ENCODE data around the gene NPAS3. TPM values are rescaled to one million over a fixed set of nuclear protein-coding genes. Genes with fewer than 3 reads are reported as not detected.

Gene NPAS3
- total RNA-seq, 2 experiments from 2014 or later: not detected

GRCh38 chr14:33596211-33597080, 657.8 kb downstream of the NPAS3 start:
- CTCF ChIA-PET (ENCODE audit: unreplicated experiment): no interaction called here
- Histone ChIP-seq H3K9me3 (ENCODE audit: low read length) (no peaks in the 10 kb centered on the region), H3K36me3 (ENCODE audit: insufficient read depth, low read length) (no peaks in the 10 kb centered on the region), H3K27ac (ENCODE audit: low read depth, low read length, poor library complexity, severe bottlenecking) (no peak overlapping the region), H4K20me1 (ENCODE audit: insufficient read depth, low read length) (no peaks in the 10 kb centered on the region), H3K79me2 (ENCODE audit: insufficient read depth, low read depth, low read length) (no peaks in the 10 kb centered on the region), H3K4me3 (ENCODE audit: low read depth, low read length, poor library complexity, severe bottlenecking) (no peak overlapping the region), H3K4me2 (ENCODE audit: low read length) (no peak overlapping the region), H2AFZ (ENCODE audit: low read length) (no peak overlapping the region), H3K4me1 (ENCODE audit: insufficient read depth, low read length, poor library complexity, severe bottlenecking) (no peaks in the 10 kb centered on the region), H3K9me2 (ENCODE audit: insufficient read depth, low read length) (no peaks in the 10 kb centered on the region)
- TF ChIP-seq, protein P1, sequence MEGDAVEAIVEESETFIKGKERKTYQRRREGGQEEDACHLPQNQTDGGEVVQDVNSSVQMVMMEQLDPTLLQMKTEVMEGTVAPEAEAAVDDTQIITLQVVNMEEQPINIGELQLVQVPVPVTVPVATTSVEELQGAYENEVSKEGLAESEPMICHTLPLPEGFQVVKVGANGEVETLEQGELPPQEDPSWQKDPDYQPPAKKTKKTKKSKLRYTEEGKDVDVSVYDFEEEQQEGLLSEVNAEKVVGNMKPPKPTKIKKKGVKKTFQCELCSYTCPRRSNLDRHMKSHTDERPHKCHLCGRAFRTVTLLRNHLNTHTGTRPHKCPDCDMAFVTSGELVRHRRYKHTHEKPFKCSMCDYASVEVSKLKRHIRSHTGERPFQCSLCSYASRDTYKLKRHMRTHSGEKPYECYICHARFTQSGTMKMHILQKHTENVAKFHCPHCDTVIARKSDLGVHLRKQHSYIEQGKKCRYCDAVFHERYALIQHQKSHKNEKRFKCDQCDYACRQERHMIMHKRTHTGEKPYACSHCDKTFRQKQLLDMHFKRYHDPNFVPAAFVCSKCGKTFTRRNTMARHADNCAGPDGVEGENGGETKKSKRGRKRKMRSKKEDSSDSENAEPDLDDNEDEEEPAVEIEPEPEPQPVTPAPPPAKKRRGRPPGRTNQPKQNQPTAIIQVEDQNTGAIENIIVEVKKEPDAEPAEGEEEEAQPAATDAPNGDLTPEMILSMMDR (conservative IDR thresholded peaks at IDR 0.05; ENCODE audit: low read length): no peak
- TF ChIP-seq EZH2phosphoT487 (IDR thresholded peaks at IDR 0.05; ENCODE audit: borderline replicate concordance, low read depth, low read length): no peak
- DNase-seq (ENCODE audit: low spot score): no peak
- intact Hi-C loops (cut with micrococcal nuclease; ENCODE audit: unreplicated experiment): no loop called here
- POLR2A ChIA-PET: no interaction called here
- no TSS peak for BruUV-seq (replicated peaks)

DNA sequence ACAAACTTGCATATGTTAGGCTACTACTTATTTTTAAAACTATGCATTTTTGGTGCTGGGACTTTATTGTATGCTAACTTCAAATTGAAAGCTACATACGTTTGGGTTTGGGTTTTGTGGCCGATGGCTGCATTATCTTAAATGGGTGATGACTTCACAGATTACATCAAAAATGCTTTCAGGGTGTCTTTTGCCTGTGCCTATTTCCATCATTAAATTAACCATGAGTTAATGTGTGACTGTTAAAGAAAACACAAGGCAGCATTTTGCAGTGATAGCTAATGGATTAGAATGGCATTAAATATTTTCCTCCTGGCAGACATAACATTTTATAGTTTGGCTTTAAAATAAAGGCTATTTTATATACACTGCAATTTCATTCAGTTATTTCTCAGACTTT, 659.9 kb downstream of the NPAS3 start:
- no peak for DNase-seq (ENCODE audit: low spot score)
- no peak overlapping the region for H3K4me3 ChIP-seq (ENCODE audit: low read depth, low read length, poor library complexity, severe bottlenecking)
- no peaks in the 10 kb centered on the region for H4K20me1 ChIP-seq (ENCODE audit: insufficient read depth, low read length)
- intact Hi-C loops (cut with micrococcal nuclease; ENCODE audit: unreplicated experiment): no loop called here
- H3K36me3 ChIP-seq (ENCODE audit: insufficient read depth, low read length): no peaks in the 10 kb centered on the region
- BruUV-seq (replicated peaks): no TSS peak
- CTCF ChIA-PET (ENCODE audit: unreplicated experiment): no interaction called here
- no peak overlapping the region for H3K27ac ChIP-seq (ENCODE audit: low read depth, low read length, poor library complexity, severe bottlenecking)
- TF ChIP-seq EZH2phosphoT487 (IDR thresholded peaks at IDR 0.05; ENCODE audit: borderline replicate concordance, low read depth, low read length): no peak
- TF ChIP-seq, protein P1 (conservative IDR thresholded peaks at IDR 0.05; ENCODE audit: low read length): no peak
- H2AFZ ChIP-seq (ENCODE audit: low read length): no peak overlapping the region
- no peak overlapping the region for H3K4me2 ChIP-seq (ENCODE audit: low read length)
- H3K9me3 ChIP-seq (ENCODE audit: low read length): no peaks in the 10 kb centered on the region
- no peaks in the 10 kb centered on the region for H3K4me1 ChIP-seq (ENCODE audit: insufficient read depth, low read length, poor library complexity, severe bottlenecking)
- no peaks in the 10 kb centered on the region for H3K79me2 ChIP-seq (ENCODE audit: insufficient read depth, low read depth, low read length)
- no peaks in the 10 kb centered on the region for H3K9me2 ChIP-seq (ENCODE audit: insufficient read depth, low read length)
- POLR2A ChIA-PET: no interaction called here

DNA sequence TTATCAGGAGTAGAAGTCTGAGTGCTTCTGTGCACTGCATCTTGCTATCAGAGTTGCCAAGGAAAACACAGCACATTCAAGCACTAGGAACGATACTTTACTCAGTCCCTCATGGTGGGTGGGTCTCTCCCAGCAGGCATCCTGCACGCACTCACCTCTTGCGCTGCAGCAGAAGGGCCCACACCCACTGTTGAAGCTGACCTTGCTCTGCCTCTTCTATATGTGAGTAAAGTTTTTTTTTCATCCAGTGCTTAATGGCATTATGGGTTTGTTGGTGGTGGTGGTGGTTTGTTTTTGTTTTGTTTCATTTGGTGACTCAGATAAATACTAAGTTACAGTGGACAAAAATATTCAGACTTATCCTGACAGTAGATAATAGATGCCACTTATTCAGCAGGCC, 663.7 kb downstream of the NPAS3 start:
- no peaks in the 10 kb centered on the region for H3K9me2 ChIP-seq (ENCODE audit: insufficient read depth, low read length)
- no peak overlapping the region for H3K4me2 ChIP-seq (ENCODE audit: low read length)
- no TSS peak for BruUV-seq (replicated peaks)
- TF ChIP-seq, protein P1 (conservative IDR thresholded peaks at IDR 0.05; ENCODE audit: low read length): no peak
- TF ChIP-seq EZH2phosphoT487 (IDR thresholded peaks at IDR 0.05; ENCODE audit: borderline replicate concordance, low read depth, low read length): no peak
- H2AFZ ChIP-seq (ENCODE audit: low read length): no peak overlapping the region
- no peak overlapping the region for H3K27ac ChIP-seq (ENCODE audit: low read depth, low read length, poor library complexity, severe bottlenecking)
- ChIA-PET CTCF (ENCODE audit: unreplicated experiment) (no interaction called here), POLR2A (no interaction called here)
- intact Hi-C loops (cut with micrococcal nuclease; ENCODE audit: unreplicated experiment): no loop called here
- no peaks in the 10 kb centered on the region for H3K4me1 ChIP-seq (ENCODE audit: insufficient read depth, low read length, poor library complexity, severe bottlenecking)
- H3K36me3 ChIP-seq (ENCODE audit: insufficient read depth, low read length): no peaks in the 10 kb centered on the region
- no peaks in the 10 kb centered on the region for H4K20me1 ChIP-seq (ENCODE audit: insufficient read depth, low read length)
- no peaks in the 10 kb centered on the region for H3K79me2 ChIP-seq (ENCODE audit: insufficient read depth, low read depth, low read length)
- no peaks in the 10 kb centered on the region for H3K9me3 ChIP-seq (ENCODE audit: low read length)
- DNase-seq (ENCODE audit: low spot score): no peak
- H3K4me3 ChIP-seq (ENCODE audit: low read depth, low read length, poor library complexity, severe bottlenecking): no peak overlapping the region
